Neural cell (in vitro differentiated cells): ENCODE results near the gene SKA2.

Source experiments
- EP300 ChIP-seq: fragments of 450-650 bp; conservative IDR thresholded peaks from 2 replicates; pipeline ENCODE4 v1.6.1; 2014; ENCODE audit warnings: antibody characterized with exemption, mild to moderate bottlenecking, moderate library complexity; ENCODE audit not compliant: poor library complexity, severe bottlenecking
- EZH2 ChIP-seq: fragments of 200-600, 300-800 bp; shearing (Covaris generic), sonication (generic); IDR thresholded peaks from 2 replicates; pipeline ENCODE4 v1.6.1; 2014; ENCODE audit warnings: antibody characterized with exemption, low read length, borderline replicate concordance, mild to moderate bottlenecking; ENCODE audit not compliant: insufficient read depth, poor library complexity, severe bottlenecking
- MXI1 ChIP-seq: fragments of 450-650 bp; conservative IDR thresholded peaks from 2 replicates; pipeline ENCODE4 v1.6.1; 2014; ENCODE audit warnings: antibody characterized with exemption, mild to moderate bottlenecking; ENCODE audit not compliant: poor library complexity, severe bottlenecking
- POLR2AphosphoS5 ChIP-seq: IDR thresholded peaks from 2 replicates; pipeline ENCODE4 v1.6.1; 2012
- RAD21 ChIP-seq: fragments of 450-650 bp; conservative IDR thresholded peaks from 2 replicates; pipeline ENCODE4 v1.6.1; 2014; ENCODE audit warnings: antibody characterized with exemption, mild to moderate bottlenecking, moderate library complexity
- REST ChIP-seq: IDR thresholded peaks from 2 replicates; pipeline ENCODE4 v1.6.1; 2012; ENCODE audit warnings: borderline replicate concordance
- SMC3 ChIP-seq: fragments of 450-650 bp; conservative IDR thresholded peaks from 2 replicates; pipeline ENCODE4 v1.6.1; 2014; ENCODE audit warnings: antibody characterized with exemption, mild to moderate bottlenecking, moderate library complexity; ENCODE audit not compliant: poor library complexity
- TAF1 ChIP-seq: IDR thresholded peaks from 2 replicates; pipeline ENCODE4 v1.6.1; 2012; ENCODE audit warnings: low read depth
- TF ChIP-seq, protein P1 (sequence below): fragments of 450-650 bp; IDR thresholded peaks from 2 replicates; pipeline ENCODE4 v1.5.1; 2014; ENCODE audit warnings: antibody characterized with exemption, mild to moderate bottlenecking, moderate library complexity; ENCODE audit not compliant: poor library complexity, severe bottlenecking

DNA sequence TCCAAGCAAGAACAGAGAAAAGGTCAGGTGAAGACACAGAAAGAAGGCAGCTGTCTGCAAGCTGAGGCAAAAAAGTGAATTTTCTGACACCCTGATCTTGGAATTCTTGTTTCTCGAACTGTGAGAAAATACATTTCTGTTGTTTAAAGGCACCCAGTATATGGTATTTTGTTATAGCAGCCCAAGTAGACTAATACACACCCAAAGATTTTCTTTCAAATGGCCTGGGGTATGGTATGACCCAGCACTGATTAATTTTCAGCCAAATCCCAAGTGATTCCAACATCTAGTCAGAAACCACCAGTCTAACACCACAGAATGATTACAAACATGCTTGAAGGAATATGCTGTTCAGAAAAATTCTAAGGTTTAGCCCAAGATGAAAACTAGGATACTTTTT lies 85.1 kb downstream of the SKA2 start:
- TF ChIP-seq, protein P1, sequence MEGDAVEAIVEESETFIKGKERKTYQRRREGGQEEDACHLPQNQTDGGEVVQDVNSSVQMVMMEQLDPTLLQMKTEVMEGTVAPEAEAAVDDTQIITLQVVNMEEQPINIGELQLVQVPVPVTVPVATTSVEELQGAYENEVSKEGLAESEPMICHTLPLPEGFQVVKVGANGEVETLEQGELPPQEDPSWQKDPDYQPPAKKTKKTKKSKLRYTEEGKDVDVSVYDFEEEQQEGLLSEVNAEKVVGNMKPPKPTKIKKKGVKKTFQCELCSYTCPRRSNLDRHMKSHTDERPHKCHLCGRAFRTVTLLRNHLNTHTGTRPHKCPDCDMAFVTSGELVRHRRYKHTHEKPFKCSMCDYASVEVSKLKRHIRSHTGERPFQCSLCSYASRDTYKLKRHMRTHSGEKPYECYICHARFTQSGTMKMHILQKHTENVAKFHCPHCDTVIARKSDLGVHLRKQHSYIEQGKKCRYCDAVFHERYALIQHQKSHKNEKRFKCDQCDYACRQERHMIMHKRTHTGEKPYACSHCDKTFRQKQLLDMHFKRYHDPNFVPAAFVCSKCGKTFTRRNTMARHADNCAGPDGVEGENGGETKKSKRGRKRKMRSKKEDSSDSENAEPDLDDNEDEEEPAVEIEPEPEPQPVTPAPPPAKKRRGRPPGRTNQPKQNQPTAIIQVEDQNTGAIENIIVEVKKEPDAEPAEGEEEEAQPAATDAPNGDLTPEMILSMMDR = no peak
- TF ChIP-seq EZH2 = no peak
- no peak for TF ChIP-seq RAD21
- no peak for TF ChIP-seq EP300
- TF ChIP-seq REST = no peak
- no peak for TF ChIP-seq TAF1
- TF ChIP-seq POLR2AphosphoS5 = no peak
- TF ChIP-seq SMC3 = no peak
- TF ChIP-seq MXI1 = no peak
